GM19438 (cell line): ENCODE results near the gene FEM1C.
"Not testable (repeated sequence)": the region's sequence is repeated elsewhere in the genome, so short reads cannot be mapped to it uniquely, and the experiment has no call there.

ENCODE experiments used
- ATAC-seq: cut with Tn5 transposase; IDR thresholded peaks from one replicate; pipeline ENCODE4 v1.9.1; 2021; ENCODE audit warnings: low read depth; ENCODE audit not compliant: unreplicated experiment

The FEM1C gene

DNA sequence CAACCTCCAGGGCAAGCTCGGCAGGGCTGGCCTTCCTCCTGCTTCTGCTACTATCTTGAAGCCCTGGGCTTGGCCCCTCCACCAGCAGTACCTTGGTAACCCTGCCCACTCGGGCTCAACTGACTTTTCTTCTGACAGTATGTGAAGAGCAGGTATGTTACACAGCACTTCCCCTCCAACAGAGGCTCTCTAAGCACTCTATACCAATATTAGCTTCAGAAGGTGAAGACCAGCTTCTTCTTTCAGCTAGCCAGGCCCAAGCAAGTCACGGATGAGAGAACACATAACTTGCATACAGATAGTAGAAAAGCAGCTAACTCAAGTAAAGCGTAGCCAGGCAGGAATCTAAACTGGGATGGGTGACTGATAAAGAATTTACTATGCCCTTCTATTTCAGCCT lies 64.3 kb downstream of the FEM1C start:
- ATAC-seq: no peak

DNA sequence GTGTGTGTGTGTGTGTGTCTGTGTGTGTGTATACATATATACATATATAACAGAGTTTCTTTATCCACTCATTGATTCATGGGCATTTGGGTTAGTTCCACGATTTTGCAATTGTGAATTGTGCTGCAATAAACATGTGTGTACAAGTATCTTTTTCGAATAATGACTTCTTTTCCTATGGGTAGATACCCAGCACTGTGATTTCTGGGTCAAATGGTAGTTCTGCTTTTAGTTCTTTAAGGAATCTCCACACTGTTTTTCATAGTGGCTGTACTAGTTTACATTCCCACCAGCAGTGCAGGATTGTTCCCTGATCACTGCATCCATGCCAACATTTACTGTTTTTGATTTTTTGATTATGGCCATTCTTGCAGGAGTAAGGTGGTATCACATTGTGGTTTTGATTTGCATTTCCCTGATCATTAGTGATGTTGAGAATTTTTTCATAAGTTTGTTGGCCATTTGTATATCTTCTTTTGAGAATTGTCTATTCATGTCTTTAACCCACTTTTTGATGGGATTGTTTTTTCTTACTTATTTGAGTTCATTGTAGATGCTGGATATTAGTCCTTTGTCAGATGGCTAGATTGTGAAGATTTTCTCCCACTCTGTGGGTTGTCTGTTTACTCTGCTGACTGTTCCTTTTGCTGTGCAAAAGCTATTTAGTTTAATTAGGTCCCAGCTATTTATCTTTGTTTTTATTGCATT lies 65.3 kb downstream of the FEM1C start:
- not testable (repeated sequence) for ATAC-seq

GRCh38 chr5:115478281-115478680 lies 66.3 kb downstream of the FEM1C start:
- no peak for ATAC-seq

GRCh38 chr5:115477581-115477980 lies 67.0 kb downstream of the FEM1C start:
- no peak for ATAC-seq

DNA sequence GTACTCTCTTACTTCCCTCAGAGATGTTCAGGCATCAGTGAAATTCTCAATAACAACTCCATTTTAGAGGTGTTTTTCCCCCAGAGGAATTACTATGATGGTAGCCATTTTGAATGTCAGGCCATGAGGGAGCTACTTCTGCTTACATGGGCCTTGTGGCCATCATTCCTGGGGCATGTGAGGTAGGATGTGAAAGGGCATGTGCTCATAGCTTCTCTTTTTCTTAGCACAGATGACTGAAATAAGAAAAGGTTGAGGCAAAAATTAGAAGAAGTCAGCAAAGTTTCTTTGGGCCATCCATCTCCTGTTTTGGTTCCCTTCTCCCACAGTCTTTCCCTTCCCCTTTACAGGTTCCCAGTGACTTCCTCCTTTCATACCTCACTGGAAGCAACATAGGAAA lies 68.8 kb downstream of the FEM1C start:
- ATAC-seq: no peak

- ATAC-seq: no peak
These were observed 72.1 kb downstream of the FEM1C start for GRCh38 chr5:115472271-115473025.

DNA sequence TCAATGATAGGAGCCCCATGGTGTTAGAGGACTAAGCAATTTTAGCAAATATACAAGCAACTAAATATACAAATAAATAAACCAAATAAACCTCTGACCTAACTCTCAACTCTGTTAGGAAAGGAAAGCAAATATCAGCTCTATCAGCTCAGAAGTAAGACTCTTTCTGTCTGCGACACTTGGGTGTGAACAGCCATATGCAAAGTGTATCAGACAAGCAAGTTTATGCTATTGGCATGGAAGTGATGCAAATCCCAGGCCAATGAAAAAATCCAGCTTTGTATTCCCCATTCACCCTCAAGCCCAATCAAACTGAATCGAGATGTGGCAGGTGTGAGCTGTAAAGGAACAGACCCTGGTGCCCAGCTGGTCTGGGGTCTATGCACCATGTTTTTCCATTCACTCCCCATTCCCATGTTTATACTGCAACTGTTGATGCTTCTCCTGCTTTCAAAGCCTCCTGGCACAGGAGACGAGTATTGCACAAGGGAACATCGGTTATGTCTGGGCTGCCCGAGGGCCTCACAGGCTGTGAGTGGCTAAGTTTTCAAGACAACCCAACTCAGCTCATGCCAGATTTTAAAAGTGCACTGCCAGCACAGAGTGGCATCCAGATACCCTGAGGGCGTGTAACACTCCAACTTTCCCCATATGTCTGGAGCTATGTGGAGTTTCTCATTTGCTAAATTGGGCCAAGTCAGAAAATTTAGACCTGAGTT lies 73.1 kb downstream of the FEM1C start:
- no peak for ATAC-seq

GRCh38 chr5:115470921-115471320 lies 73.7 kb downstream of the FEM1C start:
- ATAC-seq: no peak
